HG02852 (cell line): ENCODE results near the gene SRGN.

Experiments used
- ATAC-seq: cut with Tn5 transposase; IDR thresholded peaks from one replicate; pipeline ENCODE4 v1.9.1; 2021; ENCODE audit warnings: mild to moderate bottlenecking, moderate library complexity; ENCODE audit not compliant: unreplicated experiment

SRGN gene

GRCh38 chr10:69060127-69060798, 27.6 kb upstream of the SRGN start:
- ATAC-seq = no peak

- ATAC-seq = peak; percentile 44
Measured at GRCh38 chr10:69061305-69062161, 26.4 kb upstream of the SRGN start.

- ATAC-seq = no peak
Measured at GRCh38 chr10:69062901-69063300, 25.0 kb upstream of the SRGN start.

- ATAC-seq = no peak
Measured at GRCh38 chr10:69064762-69065328, 23.1 kb upstream of the SRGN start.

GRCh38 chr10:69065406-69066361, 22.2 kb upstream of the SRGN start:
- ATAC-seq = peak; percentile 55

GRCh38 chr10:69067189-69067588, 20.7 kb upstream of the SRGN start:
- no peak for ATAC-seq

- ATAC-seq = no peak
Measured at GRCh38 chr10:69068549-69068948, 19.4 kb upstream of the SRGN start.

GRCh38 chr10:69069090-69070042, 18.5 kb upstream of the SRGN start:
- ATAC-seq = no peak

GRCh38 chr10:69070951-69071350, 17.0 kb upstream of the SRGN start:
- ATAC-seq = no peak

- no peak for ATAC-seq
Measured at GRCh38 chr10:69071610-69072009, 16.3 kb upstream of the SRGN start.

- ATAC-seq = no peak
Measured at GRCh38 chr10:69073026-69073425, 14.9 kb upstream of the SRGN start.

- ATAC-seq = no peak
Measured at GRCh38 chr10:69073736-69074364, 14.1 kb upstream of the SRGN start.

- ATAC-seq = no peak
Measured at GRCh38 chr10:69074532-69074931, 13.4 kb upstream of the SRGN start.

GRCh38 chr10:69075431-69075830, 12.5 kb upstream of the SRGN start:
- ATAC-seq = no peak

GRCh38 chr10:69078311-69078710, 9.6 kb upstream of the SRGN start:
- ATAC-seq = no peak

- ATAC-seq = no peak
Measured at GRCh38 chr10:69080226-69080625, 7.7 kb upstream of the SRGN start.

GRCh38 chr10:69086001-69086509, 1.8 kb upstream of the SRGN start:
- ATAC-seq = no peak

- ATAC-seq = no peak
Measured at GRCh38 chr10:69088471-69088769, 517 bp downstream of the SRGN start.

- ATAC-seq = no peak
Measured at GRCh38 chr10:69088801-69089501, 1.0 kb downstream of the SRGN start.
